ENCODE measurements around the gene SLC1A7. TPM values are rescaled to one million over a fixed set of nuclear protein-coding genes. Genes with fewer than 3 reads are reported as not detected.

SLC1A7 gene
- polyA plus RNA-seq (2013, experiment 1 of 2), result not detected
- 0.01 TPM for polyA plus RNA-seq (2013, experiment 2 of 2)

- no peaks in the 10 kb centered on the region for H3K79me2 ChIP-seq (ENCODE audit: control insufficient read depth, insufficient read depth, low read length)
- H2BK15ac ChIP-seq (replicated peaks; ENCODE audit: low read depth), result no peak within 1 kb of the TSS
- no peak within 1 kb of the TSS for H3K4me2 ChIP-seq (ENCODE audit: low read length)
- no peak within 1 kb of the TSS for H2BK5ac ChIP-seq (ENCODE audit: low read length)
- no peaks in the 10 kb centered on the region for H3K79me1 ChIP-seq (ENCODE audit: low read length)
- H2AK5ac ChIP-seq (ENCODE audit: low read length), result no peak within 1 kb of the TSS
- WGBS (ENCODE audit: extremely low coverage, insufficient coverage, low lambda C conversion rate), result no CpG with 5 or more reads among the region's 21 CpGs
- H4K5ac ChIP-seq (ENCODE audit: low read length), result no peak within 1 kb of the TSS
- no peak within 1 kb of the TSS for H3K23ac ChIP-seq (ENCODE audit: low read length)
- no peaks in the 10 kb centered on the region for H3K4me1 ChIP-seq (ENCODE audit: control insufficient read depth, low read depth, low read length)
- no peak for DNase-seq
- H4K8ac ChIP-seq (ENCODE audit: low read depth, low read length), result no peak within 1 kb of the TSS
- no peak within 1 kb of the TSS for H2BK120ac ChIP-seq (ENCODE audit: low read depth, low read length)
- H3K36me3 ChIP-seq (ENCODE audit: control insufficient read depth, insufficient read depth, low read length), result no peaks in the 10 kb centered on the region
- no peak within 1 kb of the TSS for H3K56ac ChIP-seq (ENCODE audit: low read length)
- H3K18ac ChIP-seq (ENCODE audit: low read length), result no peak within 1 kb of the TSS
- no peak within 1 kb of the TSS for H3K4ac ChIP-seq (ENCODE audit: low read depth, low read length)
- H3K27ac ChIP-seq (ENCODE audit: low read depth, low read length), result no peak within 1 kb of the TSS
- H3K4me3 ChIP-seq (ENCODE audit: low read length), result no peak within 1 kb of the TSS
- H3K9ac ChIP-seq (ENCODE audit: low read length), result no peak within 1 kb of the TSS
- no peaks in the 10 kb centered on the region for H3K27me3 ChIP-seq (ENCODE audit: insufficient read depth, low read length, poor library complexity)
Observed at GRCh38 chr1:53142226-53142853, at the start of gene SLC1A7. SLC1A7 (minus strand) TSS chr1:53142638; CDS start chr1:53142449, 189 bp downstream.

DNA sequence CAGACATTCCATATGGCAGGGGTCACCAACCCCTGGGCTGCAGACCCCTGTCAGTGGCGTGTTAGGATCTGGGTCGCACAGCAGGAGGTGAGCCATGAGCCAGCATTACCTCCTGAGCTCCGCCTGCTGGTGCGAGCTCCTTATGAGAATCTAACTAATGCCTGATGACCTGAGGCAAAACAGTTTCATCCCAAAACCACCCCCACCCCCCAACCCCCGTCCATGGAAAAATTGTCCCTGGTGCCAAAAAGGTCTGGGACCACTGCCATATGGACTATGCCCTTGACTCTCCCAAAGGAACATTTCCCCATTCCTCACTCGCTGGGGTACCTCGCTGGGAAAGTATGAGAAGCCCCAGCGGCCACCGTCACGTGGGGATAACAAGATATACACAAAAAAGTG lies 47.8 kb upstream of the SLC1A7 start:
- peak; percentile 66 for DNase-seq
- H3K23ac ChIP-seq (ENCODE audit: low read length), result no peak overlapping the region
- no peaks in the 10 kb centered on the region for H3K79me1 ChIP-seq (ENCODE audit: low read length)
- H3K4me1 ChIP-seq (ENCODE audit: control insufficient read depth, low read depth, low read length), result peaks cover 5% of the 10 kb centered on the region
- no peak overlapping the region for H2BK15ac ChIP-seq (replicated peaks; ENCODE audit: low read depth)
- no peak overlapping the region for H3K4me3 ChIP-seq (ENCODE audit: low read length)
- no peak overlapping the region for H2BK120ac ChIP-seq (ENCODE audit: low read depth, low read length)
- no peaks in the 10 kb centered on the region for H3K79me2 ChIP-seq (ENCODE audit: control insufficient read depth, insufficient read depth, low read length)
- no peak overlapping the region for H3K4ac ChIP-seq (ENCODE audit: low read depth, low read length)
- no peak overlapping the region for H4K5ac ChIP-seq (ENCODE audit: low read length)
- H3K36me3 ChIP-seq (ENCODE audit: control insufficient read depth, insufficient read depth, low read length), result no peaks in the 10 kb centered on the region
- no peak overlapping the region for H3K9ac ChIP-seq (ENCODE audit: low read length)
- H2AK5ac ChIP-seq (ENCODE audit: low read length), result no peak overlapping the region
- no CpG with 5 or more reads among the region's 10 CpGs for WGBS (ENCODE audit: extremely low coverage, insufficient coverage, low lambda C conversion rate)
- H3K56ac ChIP-seq (ENCODE audit: low read length), result no peak overlapping the region
- no peak overlapping the region for H4K8ac ChIP-seq (ENCODE audit: low read depth, low read length)
- H3K27me3 ChIP-seq (ENCODE audit: insufficient read depth, low read length, poor library complexity), result no peaks in the 10 kb centered on the region
- H3K4me2 ChIP-seq (ENCODE audit: low read length), result no peak overlapping the region
- H3K18ac ChIP-seq (ENCODE audit: low read length), result no peak overlapping the region
- H2BK5ac ChIP-seq (ENCODE audit: low read length), result peak overlapping the region; percentile 12
- no peak overlapping the region for H3K27ac ChIP-seq (ENCODE audit: low read depth, low read length)

GRCh38 chr1:53189061-53189460 lies 46.6 kb upstream of the SLC1A7 start:
- Histone ChIP-seq H3K18ac (ENCODE audit: low read length) (no peak overlapping the region), H3K79me2 (ENCODE audit: control insufficient read depth, insufficient read depth, low read length) (no peaks in the 10 kb centered on the region), H4K8ac (ENCODE audit: low read depth, low read length) (no peak overlapping the region), H2BK120ac (ENCODE audit: low read depth, low read length) (no peak overlapping the region), H3K27me3 (ENCODE audit: insufficient read depth, low read length, poor library complexity) (no peaks in the 10 kb centered on the region), H3K9ac (ENCODE audit: low read length) (no peak overlapping the region), H4K5ac (ENCODE audit: low read length) (no peak overlapping the region), H2AK5ac (ENCODE audit: low read length) (no peak overlapping the region), H3K4ac (ENCODE audit: low read depth, low read length) (no peak overlapping the region), H3K27ac (ENCODE audit: low read depth, low read length) (no peak overlapping the region), H3K36me3 (ENCODE audit: control insufficient read depth, insufficient read depth, low read length) (no peaks in the 10 kb centered on the region), H3K23ac (ENCODE audit: low read length) (no peak overlapping the region), H2BK5ac (ENCODE audit: low read length) (no peak overlapping the region), H3K56ac (ENCODE audit: low read length) (no peak overlapping the region), H3K4me3 (ENCODE audit: low read length) (no peak overlapping the region), H2BK15ac (replicated peaks; ENCODE audit: low read depth) (no peak overlapping the region), H3K4me2 (ENCODE audit: low read length) (no peak overlapping the region), H3K4me1 (ENCODE audit: control insufficient read depth, low read depth, low read length) (peaks cover 5% of the 10 kb centered on the region), H3K79me1 (ENCODE audit: low read length) (no peaks in the 10 kb centered on the region)
- no CpG with 5 or more reads among the region's 5 CpGs for WGBS (ENCODE audit: extremely low coverage, insufficient coverage, low lambda C conversion rate)
- peak; percentile 83 for DNase-seq

DNA sequence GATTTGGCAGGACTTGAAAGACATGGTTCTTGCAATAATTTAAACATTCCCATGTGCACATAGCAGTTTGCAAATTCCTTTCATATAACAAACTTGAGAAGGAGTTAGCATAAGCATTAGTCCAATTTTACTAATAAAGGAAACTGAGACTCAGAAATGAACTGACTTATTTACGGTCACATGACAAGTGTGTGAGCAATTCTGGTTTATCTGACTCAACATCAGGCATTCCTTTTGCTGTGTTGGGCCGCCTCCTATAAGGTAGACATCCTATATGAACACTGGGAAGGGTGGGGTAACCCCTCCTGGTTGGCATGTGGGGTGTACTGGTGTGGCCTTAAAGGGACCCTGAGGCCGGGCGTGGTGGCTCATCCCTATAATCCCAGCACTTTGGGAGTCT lies 45.7 kb upstream of the SLC1A7 start:
- Histone ChIP-seq H2BK5ac (ENCODE audit: low read length) (no peak overlapping the region), H3K79me1 (ENCODE audit: low read length) (no peaks in the 10 kb centered on the region), H3K56ac (ENCODE audit: low read length) (no peak overlapping the region), H2BK120ac (ENCODE audit: low read depth, low read length) (no peak overlapping the region), H3K4me2 (ENCODE audit: low read length) (no peak overlapping the region), H3K4ac (ENCODE audit: low read depth, low read length) (no peak overlapping the region), H2BK15ac (replicated peaks; ENCODE audit: low read depth) (no peak overlapping the region), H3K4me1 (ENCODE audit: control insufficient read depth, low read depth, low read length) (peaks cover 5% of the 10 kb centered on the region), H3K27me3 (ENCODE audit: insufficient read depth, low read length, poor library complexity) (no peaks in the 10 kb centered on the region), H3K79me2 (ENCODE audit: control insufficient read depth, insufficient read depth, low read length) (no peaks in the 10 kb centered on the region), H3K18ac (ENCODE audit: low read length) (no peak overlapping the region), H2AK5ac (ENCODE audit: low read length) (no peak overlapping the region), H3K27ac (ENCODE audit: low read depth, low read length) (no peak overlapping the region), H3K4me3 (ENCODE audit: low read length) (no peak overlapping the region), H4K8ac (ENCODE audit: low read depth, low read length) (no peak overlapping the region), H4K5ac (ENCODE audit: low read length) (no peak overlapping the region), H3K9ac (ENCODE audit: low read length) (no peak overlapping the region), H3K36me3 (ENCODE audit: control insufficient read depth, insufficient read depth, low read length) (no peaks in the 10 kb centered on the region), H3K23ac (ENCODE audit: low read length) (no peak overlapping the region)
- no peak for DNase-seq
- no CpG with 5 or more reads among the region's 4 CpGs for WGBS (ENCODE audit: extremely low coverage, insufficient coverage, low lambda C conversion rate)

- no peak overlapping the region for H4K8ac ChIP-seq (ENCODE audit: low read depth, low read length)
- H3K56ac ChIP-seq (ENCODE audit: low read length), result no peak overlapping the region
- no peak overlapping the region for H3K18ac ChIP-seq (ENCODE audit: low read length)
- no peak overlapping the region for H3K4me2 ChIP-seq (ENCODE audit: low read length)
- H3K4me3 ChIP-seq (ENCODE audit: low read length), result no peak overlapping the region
- DNase-seq, result no peak
- no peak overlapping the region for H3K9ac ChIP-seq (ENCODE audit: low read length)
- H3K27ac ChIP-seq (ENCODE audit: low read depth, low read length), result no peak overlapping the region
- no peak overlapping the region for H2BK5ac ChIP-seq (ENCODE audit: low read length)
- H2BK120ac ChIP-seq (ENCODE audit: low read depth, low read length), result no peak overlapping the region
- no peaks in the 10 kb centered on the region for H3K36me3 ChIP-seq (ENCODE audit: control insufficient read depth, insufficient read depth, low read length)
- H3K79me2 ChIP-seq (ENCODE audit: control insufficient read depth, insufficient read depth, low read length), result no peaks in the 10 kb centered on the region
- H3K79me1 ChIP-seq (ENCODE audit: low read length), result no peaks in the 10 kb centered on the region
- H3K4ac ChIP-seq (ENCODE audit: low read depth, low read length), result no peak overlapping the region
- H3K23ac ChIP-seq (ENCODE audit: low read length), result no peak overlapping the region
- no peak overlapping the region for H2BK15ac ChIP-seq (replicated peaks; ENCODE audit: low read depth)
- H4K5ac ChIP-seq (ENCODE audit: low read length), result no peak overlapping the region
- no CpG with 5 or more reads among the region's 1 CpG for WGBS (ENCODE audit: extremely low coverage, insufficient coverage, low lambda C conversion rate)
- peaks cover 5% of the 10 kb centered on the region for H3K4me1 ChIP-seq (ENCODE audit: control insufficient read depth, low read depth, low read length)
- no peaks in the 10 kb centered on the region for H3K27me3 ChIP-seq (ENCODE audit: insufficient read depth, low read length, poor library complexity)
- no peak overlapping the region for H2AK5ac ChIP-seq (ENCODE audit: low read length)
Observed at GRCh38 chr1:53187401-53187800, 45.0 kb upstream of the SLC1A7 start.

DNA sequence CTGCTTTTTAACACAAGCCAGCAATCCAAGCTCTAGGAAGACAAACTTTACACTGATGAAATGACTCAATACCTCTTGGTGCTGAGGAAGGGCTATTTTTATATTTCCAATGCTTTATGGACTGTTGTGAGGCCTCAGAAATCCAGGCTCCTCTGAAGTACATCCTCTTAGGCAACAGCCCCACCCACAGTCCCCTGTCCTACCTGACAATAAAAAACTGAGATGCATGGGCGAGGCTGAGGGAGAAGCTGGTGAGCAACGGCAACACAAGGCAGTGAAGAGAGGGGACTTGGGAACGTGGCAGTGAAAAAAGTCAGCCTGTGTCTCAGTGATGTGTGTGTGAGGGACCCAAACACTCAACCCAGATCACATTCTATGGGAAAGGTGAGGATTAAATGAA lies 44.1 kb upstream of the SLC1A7 start:
- no peaks in the 10 kb centered on the region for H3K36me3 ChIP-seq (ENCODE audit: control insufficient read depth, insufficient read depth, low read length)
- H3K4me1 ChIP-seq (ENCODE audit: control insufficient read depth, low read depth, low read length), result peaks cover 5% of the 10 kb centered on the region
- H3K79me1 ChIP-seq (ENCODE audit: low read length), result no peaks in the 10 kb centered on the region
- no peak overlapping the region for H4K8ac ChIP-seq (ENCODE audit: low read depth, low read length)
- H3K4me3 ChIP-seq (ENCODE audit: low read length), result no peak overlapping the region
- H3K27me3 ChIP-seq (ENCODE audit: insufficient read depth, low read length, poor library complexity), result no peaks in the 10 kb centered on the region
- H3K4ac ChIP-seq (ENCODE audit: low read depth, low read length), result no peak overlapping the region
- H2AK5ac ChIP-seq (ENCODE audit: low read length), result no peak overlapping the region
- H3K18ac ChIP-seq (ENCODE audit: low read length), result no peak overlapping the region
- DNase-seq, result no peak
- H3K9ac ChIP-seq (ENCODE audit: low read length), result no peak overlapping the region
- no peak overlapping the region for H2BK15ac ChIP-seq (replicated peaks; ENCODE audit: low read depth)
- no peak overlapping the region for H3K56ac ChIP-seq (ENCODE audit: low read length)
- H3K23ac ChIP-seq (ENCODE audit: low read length), result no peak overlapping the region
- no CpG with 5 or more reads among the region's 3 CpGs for WGBS (ENCODE audit: extremely low coverage, insufficient coverage, low lambda C conversion rate)
- H2BK5ac ChIP-seq (ENCODE audit: low read length), result no peak overlapping the region
- no peaks in the 10 kb centered on the region for H3K79me2 ChIP-seq (ENCODE audit: control insufficient read depth, insufficient read depth, low read length)
- H3K4me2 ChIP-seq (ENCODE audit: low read length), result no peak overlapping the region
- no peak overlapping the region for H4K5ac ChIP-seq (ENCODE audit: low read length)
- H3K27ac ChIP-seq (ENCODE audit: low read depth, low read length), result no peak overlapping the region
- no peak overlapping the region for H2BK120ac ChIP-seq (ENCODE audit: low read depth, low read length)
